Stimulated activated CD8-positive, alpha-beta memory T cell treated with anti-CD3 and anti-CD28 coated beads, Interleukin-12 subunit alpha, Interleukin-12 subunit beta, amount 100 ng/mL, for 4 hours (primary cell): ENCODE data around the gene RNF145.
"Not testable (repeated sequence)": the region's sequence is repeated elsewhere in the genome, so short reads cannot be mapped to it uniquely, and the experiment has no call there.

ENCODE experiments used
- DNase-seq: peaks from one replicate; pipeline ENCODE4 v3.0.0-alpha.2; 2020; ENCODE audit warnings: low read depth

RNF145 gene

DNA sequence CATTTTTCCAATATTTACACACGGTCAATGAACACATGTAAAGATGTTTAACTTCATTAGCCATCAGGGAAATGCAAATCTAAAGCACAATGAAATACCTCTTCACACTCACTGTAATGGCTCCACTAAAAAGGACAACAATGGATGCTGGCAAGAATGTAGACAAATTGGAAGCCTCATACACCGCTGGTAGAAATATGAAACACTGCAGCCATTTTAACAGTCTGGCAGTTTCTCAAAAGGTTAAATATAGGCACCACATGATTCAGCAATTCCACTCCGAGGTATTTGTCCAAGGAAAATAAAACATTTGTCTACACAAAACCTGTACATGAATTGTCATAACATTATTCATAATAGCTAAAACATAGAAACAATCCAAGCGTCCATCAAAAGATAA is 20.0 kb downstream of the RNF145 start:
- no peak for DNase-seq

DNA sequence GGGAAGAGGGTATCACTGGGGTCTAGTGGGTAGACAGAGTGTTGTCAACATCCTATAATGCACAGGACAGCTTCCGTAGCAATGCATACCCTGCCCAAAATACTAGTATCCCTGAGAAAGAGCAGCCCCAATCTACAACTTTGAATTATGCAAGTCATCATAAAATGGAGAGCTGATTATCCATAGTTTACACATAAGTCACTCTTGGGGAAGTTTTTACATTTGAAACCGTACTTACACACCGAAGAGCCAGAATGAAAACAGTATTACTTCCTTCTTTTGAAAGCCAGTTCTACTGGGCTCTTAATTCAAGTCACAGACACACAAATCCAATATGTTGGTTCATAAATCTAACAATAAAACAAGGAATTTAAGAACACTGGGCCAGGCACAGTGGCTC is 21.6 kb downstream of the RNF145 start:
- DNase-seq, result no peak

DNA sequence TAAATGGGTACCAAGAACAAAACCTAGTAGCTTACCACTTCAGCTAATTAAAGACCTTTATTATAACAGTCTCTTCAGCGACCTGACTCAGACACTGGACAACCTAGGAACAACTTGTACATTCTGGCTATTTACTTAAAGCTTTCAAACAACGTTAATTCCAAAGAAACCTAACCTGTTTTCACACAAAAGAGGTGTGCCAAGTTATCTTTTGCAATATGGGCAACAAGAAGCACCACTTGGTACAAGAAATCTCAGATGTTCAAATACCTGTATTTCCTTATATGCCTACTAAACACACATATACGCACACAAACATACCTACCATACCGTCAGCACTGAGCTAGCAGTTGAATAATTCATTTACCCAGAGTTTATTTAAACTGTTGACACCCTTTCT is 23.0 kb downstream of the RNF145 start:
- no peak for DNase-seq

DNA sequence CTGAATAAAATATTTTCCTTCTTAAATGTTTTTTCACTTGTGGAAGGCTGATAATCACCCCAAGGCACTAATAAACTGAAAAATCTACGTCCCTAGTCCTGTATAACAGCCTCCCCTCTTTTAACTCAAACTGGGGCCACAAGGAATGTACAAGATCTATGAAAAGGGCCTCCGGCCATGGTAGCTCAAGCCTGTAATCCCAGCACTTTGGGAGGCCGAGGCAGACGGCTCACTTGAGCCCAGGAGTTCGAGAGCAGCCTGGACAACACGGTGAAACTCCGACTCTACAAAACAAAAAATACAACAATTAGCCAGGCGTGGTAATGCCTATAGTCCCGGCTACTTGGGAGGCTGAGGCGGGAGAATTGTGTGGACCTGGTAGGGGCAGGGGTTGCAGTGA is 23.6 kb downstream of the RNF145 start:
- DNase-seq, result no peak

DNA sequence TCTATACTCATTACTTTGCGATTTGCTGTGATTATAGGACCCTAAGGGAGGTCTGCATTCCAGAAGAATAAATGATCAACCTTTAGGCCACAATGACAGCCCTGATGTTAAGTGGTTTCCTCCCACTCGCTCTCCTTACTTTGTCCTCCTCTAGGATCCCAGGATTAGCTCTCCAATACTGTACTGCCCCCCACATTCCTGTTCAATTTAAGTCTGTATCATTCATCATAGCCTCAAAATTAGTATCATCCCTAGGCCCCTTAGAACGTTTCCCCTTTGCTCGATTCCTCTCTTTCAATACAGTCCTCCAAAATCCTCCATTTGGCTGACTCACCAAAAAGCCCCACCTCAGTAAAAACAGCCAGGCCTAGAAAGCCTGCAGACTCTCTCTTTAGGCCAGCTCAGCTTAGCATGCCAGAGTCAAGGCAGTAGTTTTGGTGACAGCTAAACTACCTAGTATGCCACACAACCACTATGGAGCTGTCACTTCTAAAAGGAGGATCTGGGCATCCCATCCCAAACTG is 24.4 kb downstream of the RNF145 start:
- no peak for DNase-seq

DNA sequence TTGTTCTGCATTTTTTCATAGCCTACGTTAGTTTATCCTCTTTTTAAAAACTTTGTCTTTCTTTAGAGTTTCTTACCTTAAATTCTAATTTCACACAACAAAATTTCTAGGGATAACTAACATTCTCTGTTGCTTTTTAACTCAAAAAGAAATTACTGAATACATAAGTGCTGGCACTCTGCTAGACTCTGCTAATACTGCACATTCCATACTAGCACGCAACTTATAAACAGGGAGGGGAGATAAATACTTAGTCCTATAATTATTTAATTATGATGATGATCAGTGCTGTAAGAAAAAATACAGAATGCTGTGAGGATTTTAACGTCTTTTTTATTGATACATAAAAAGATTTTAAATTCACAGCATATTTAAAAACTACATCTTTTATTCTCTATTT is 25.1 kb downstream of the RNF145 start:
- no peak for DNase-seq

DNA sequence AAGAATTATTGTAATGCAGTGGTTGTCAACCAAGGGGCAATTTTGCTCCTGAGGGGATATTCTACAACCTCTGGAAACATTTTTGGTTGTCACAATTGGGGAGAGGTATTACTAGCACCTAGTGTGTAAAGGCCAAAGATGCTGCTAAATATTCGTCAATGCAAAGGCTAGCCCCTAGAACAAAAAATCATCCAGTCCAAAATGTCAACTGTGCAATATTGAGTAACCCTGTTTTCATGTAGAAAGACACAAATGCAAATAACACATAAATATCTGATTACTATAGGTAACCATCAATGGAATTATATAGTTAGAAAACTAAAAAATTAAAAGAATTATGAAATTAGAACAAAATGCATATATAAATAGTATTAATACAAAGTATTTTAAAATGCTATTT is 26.1 kb downstream of the RNF145 start:
- DNase-seq, result no peak

DNA sequence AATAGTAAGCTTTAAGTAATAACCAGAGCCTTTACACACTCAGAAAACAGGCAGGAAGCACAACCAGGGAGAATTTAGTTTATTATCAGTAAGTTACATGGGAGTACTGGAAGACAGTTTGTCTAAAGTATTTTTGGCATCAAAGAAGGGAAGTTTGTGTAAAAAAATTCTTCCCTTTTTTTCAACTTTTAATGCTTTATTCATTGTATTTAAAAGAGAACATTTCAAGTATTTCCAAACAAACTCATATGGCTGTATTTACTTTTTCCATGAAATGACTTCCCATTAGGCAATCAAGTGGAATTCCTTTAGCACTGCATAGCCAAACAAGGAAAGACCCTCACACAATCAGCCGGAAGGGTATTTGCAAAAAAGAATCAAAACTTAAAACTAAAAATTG is 26.7 kb downstream of the RNF145 start:
- no peak for DNase-seq

DNA sequence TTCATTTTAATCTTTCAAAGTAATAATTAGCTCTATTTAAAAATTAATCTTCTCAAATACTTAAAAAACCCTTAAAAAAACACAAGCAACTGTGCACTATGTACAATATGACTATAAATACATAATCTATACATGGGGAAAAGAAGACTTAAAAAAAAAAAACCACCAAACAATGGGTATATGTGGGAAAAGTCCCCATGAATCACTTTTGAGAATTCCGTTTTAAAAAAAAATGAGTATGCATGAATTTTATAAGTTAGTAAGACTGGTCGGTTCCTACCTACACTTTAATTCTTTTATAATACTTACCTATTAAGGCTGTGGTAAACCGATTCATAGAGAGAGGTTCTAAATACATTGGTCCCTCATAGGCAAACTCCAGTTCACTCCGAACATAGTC is 27.7 kb downstream of the RNF145 start:
- no peak for DNase-seq

DNA sequence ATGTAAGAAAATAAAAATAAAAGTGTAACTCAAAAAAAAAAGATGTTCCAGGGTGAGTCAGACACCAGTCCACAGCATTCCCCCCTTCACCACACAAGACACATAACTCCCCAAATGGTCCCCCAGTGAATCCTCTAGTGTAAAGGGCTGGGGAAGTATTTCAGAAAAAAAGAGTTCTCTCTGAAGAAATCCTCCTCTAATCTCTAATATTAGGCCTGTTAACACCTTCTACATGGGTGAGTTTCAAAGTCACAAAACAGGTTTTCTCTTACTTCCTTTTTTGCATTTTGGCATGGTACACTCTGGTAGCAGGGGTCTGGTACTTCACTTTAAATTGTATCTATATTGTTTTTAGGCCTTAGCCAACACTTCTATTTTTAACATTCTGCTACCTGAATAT is 28.2 kb downstream of the RNF145 start:
- DNase-seq, result no peak

DNA sequence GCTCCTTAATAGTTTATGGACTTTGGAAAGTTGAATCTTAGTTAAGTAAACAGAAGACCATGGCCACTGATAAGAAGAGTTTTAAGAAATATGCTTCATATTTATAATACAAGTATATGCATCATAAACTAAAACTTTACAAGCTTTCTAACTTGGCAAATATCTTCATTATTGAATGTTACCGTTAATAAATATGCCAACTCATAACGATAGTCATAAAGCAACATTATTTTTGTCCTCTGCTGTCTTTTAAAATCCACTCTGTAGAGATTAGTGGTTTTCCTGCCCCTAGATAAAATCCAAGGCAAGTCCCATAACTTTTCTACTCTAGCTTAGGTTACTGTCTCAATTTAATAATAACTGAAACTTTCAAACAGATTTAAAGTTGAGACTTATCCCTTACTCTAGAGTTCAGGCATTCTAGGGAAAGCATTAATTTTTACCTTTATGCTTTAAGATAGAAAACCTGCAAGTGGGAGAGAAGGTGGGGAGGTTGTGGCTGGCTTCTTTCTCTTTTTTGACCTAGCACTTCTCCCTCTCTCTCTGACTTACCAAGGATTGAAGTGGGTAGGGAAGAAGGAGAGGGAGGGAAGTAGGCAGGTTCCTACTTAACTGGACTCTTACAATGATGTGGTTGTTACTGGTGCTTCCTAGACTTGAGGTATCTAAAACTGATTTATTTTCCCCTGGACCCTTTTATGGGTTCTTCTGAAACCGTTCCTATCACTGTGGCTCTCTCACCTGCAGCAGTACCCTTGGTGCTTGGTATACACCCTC is 29.6 kb downstream of the RNF145 start:
- no peak for DNase-seq

DNA sequence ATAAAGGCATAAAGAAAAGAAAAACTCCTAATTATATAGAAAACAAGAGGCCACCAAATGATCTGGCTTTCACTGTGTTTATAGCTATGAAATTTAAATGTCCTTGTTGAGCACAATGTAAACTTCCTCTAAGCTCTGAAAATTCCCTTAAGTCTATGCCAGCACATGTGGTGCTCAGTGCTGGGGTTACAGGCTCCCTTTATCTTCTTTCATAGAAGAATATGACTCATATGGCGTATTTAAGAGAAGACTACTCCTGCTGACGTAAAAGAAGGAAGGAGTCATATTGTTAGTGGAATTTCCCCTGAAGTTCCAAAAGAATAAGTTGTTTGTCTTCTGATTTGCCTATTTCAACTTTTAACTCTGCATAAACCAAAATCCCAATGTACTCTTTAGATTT is 30.4 kb downstream of the RNF145 start:
- no peak for DNase-seq

DNA sequence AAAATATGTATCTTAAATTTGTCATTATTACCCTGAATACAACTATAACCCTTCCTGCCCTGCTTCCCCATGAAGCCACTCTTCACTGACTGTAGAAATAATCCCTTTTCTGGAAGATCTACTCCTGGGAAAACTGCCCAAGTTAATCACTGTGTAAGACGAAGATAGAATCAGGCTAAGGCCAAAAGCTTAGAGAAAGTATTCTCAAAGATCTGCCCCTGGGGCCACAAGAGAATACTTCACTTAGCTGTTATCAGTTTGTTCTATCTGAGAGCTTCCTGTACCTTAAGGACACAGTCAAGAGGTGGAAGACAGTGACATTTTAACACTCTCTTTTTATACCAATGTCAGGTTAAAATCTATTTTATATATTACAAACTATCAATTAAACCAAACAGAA is 33.8 kb downstream of the RNF145 start:
- DNase-seq, result no peak

DNA sequence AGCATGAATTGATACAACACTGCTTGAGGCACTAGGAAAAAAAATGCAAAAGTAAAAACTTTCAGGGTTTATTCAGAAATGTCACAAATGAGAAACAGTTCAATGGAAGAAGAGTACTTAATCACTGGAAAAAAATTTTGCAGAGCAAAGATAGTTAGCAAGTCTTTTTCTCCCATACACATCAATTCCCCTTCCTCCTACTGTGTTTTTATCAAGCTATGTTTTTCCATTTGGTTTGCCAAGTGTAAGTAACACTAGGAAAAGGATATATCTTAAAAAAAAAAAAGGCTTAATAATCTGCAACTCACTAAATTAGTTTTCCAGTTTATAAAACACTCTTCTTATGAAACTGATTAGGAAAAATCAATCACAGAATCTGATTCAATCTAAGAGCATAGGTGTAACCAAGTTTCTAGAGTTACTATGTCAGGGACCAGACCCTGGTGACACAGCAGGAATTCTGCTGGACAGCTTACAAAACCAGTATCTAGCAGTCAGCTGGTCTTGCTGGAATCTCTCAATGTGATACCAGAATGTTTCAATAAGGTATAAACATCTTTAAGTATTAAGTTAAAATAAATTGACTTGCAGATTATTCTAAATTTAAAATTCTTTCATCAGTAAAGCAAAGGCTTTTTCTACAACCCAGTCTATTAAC is 34.7 kb downstream of the RNF145 start:
- no peak for DNase-seq

DNA sequence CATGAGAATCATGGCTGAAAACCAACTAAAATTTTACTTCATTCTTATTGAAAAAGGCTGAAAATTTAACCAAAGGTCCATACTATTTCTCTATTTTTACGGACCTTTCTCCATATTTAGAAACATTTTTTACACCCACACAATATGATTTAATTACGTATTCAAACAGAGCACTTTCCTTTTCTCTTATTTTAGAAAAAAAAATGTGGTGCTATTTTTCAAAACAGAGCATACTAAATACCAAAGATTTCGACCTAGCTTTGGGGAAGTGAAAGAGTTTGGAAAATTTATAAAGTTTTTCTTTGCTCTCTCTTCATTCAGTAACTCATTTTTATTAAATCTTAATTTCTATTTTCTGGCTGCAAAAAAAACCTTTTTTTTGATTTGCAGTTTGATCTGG is 38.1 kb downstream of the RNF145 start:
- no peak for DNase-seq

DNA sequence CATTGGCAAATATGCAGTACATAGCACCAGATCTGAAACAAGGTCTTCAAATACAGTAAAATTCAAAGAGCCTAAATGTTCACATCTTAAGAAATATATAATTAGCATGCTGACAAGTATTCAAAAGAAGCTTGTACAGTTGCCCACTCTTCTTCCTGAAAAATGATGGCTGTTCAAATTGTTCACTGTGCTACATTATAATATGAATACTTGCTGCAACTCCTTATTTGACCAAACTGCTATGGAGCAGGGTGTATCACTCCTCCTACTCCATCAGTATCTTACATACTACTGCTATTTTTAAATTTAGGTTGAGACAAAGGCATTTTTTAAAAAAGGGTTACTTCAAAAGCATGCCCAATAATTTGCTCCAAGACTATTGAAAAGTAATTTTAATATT is 39.3 kb downstream of the RNF145 start:
- DNase-seq, result no peak

DNA sequence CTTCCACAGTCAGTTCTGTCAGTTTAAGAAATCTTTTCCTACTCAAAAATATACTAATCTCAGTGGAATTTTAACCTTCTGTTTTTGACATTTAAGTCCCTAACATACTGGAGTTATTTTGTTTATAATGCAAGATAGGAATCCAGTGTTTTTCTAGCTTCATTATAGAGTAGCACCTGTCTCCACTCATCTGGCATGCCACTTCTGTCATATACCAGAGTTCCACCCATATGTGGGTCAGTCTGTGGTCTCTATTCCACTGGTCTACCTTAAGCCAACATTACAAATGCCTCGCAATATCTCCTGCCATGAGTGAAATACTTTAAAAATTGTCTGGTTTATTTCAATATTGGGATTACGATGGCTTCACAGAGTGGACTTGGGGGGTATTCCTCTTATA is 42.9 kb downstream of the RNF145 start:
- no peak for DNase-seq

DNA sequence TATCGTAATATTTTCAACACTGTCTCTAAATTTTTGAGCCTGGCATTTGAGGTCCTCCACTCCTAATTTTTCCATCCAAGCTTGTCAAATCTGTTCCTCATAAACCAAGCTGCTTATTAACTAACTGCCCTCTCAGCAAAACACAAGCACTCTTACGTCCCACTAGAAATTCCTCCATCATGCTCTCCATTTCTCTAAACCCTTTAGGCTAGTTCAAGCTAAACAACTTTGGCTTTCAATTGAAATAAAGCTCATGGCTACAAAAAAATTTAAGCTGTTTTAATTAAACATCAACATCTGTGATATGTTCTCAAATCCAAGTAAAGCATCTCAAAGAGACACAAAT is 45.7 kb downstream of the RNF145 start:
- DNase-seq, result no peak

DNA sequence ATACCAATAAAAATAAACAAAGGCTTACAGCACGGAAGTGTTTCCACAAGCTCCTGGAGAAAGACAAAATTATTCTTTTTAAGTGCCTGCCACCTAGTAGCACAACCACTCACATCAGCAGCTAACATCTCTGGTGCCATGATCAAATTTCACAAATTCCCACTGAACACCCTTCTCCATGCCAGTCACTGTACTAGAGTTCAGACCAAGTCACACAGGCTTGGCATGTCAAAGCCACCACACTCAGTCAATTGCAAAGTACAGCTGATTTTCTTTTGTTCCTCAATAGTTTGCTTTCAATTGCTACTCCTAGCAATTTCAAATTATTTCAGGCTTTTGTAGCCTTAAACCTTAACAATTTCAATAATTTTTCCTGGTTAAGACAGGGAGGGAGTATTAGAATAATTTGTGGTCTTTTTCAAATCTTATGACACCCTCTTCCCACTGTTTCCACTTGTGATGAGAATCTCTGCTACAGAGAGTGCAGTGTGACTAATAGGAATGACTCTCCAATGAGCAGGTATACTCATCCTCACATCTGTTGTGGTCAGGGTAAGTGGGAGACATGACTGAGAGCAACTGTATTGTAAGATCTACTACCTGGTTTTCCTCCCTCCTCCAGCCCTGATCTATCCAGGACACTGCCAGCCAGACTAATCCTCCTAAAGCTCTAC is 46.2 kb downstream of the RNF145 start:
- no peak for DNase-seq

DNA sequence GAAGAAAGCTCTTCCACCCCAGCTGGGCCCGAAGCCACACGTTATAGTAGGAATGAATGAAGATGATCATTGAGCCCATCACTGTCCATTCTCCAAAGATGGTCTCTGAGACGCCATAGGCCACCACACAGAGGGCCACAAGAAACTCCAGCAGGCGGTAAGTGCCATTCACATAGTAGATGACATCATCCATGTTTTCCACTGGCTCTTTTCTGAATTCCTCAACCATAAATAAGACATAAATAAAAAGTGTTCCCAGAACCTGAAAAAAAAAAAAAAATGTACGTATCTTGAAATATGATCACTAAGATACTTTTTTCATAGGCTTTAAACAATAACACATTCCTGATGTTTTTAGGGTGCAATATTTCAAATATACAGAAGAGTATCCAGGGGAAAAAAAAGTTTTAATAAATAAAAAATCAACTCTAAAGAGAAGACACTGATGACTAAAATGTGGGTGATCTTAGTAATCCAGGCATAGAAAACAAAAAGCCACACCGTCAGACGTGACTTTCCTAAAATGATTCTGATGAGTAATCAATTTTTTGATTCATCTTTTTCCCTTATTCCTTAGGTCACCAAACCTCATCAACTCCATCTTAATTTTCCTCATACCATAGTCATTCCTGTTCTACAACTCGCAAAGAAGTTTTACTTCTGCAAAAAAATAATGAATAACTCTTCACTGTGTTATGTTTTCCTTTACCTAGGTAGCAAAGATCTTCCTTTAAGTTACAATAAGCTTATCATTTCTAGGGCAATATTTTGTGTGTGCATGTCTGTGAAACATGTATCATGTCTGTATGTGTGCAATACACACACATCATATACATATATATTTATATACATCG is 47.8 kb downstream of the RNF145 start:
- DNase-seq, result no peak

DNA sequence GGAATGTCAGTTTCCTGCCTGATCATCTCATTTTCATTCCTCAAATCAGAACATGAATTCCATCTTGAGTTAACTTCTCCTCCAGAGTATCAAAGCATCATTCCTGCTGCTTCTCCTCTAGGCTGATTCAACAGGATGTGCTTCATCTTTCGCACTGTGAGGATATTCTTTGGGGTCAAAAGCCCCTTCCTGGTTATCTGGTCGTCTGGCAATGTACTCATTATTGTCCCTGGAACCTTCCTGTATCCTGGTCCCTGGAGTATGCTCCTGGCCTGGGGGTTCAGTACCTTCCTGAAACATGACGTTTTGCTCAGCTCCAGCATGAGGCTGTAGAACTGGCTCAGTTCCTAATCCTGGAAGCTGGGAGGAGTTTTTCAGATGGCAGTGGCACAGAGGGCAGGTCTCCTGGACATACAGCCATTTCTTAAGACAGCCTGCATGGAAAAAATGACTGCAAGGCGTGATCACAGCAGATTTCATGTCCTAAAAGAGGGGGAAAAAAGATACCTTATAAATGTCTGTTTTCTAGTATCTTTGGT is 50.7 kb downstream of the RNF145 start:
- not testable (repeated sequence) for DNase-seq

DNA sequence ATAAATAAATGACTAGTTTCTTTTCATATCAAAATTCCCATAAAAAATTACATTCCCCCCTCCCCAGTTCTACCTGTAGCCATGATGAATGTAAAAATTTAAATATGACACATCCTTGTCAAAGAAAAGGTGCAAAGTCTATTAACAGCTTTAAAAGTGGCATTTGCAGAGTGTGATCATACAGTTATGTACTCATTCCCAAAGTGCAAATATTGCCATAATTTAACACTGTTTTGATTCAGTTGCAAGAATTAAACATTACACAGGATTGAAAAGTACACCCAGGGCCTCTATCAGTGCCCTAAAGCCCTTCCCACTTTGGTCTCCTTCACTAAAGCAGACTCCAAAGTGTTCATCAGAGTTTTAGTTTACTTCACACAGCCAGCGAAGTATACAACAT is 51.8 kb downstream of the RNF145 start:
- no peak for DNase-seq
